ENCODE data around the gene ABCG1.

The ABCG1 gene

GRCh38 chr21:42279341-42279871, 60.5 kb downstream of the ABCG1 start:
- no peak for DNase-seq (ENCODE audit: low spot score)
- in situ Hi-C loops (cut with MboI; ENCODE audit: low sequenced_read_pairs, unreplicated experiment) = no loop called here
- TF ChIP-seq CTCF (IDR thresholded peaks at IDR 0.05; ENCODE audit: borderline replicate concordance, control extremely low read depth, extremely low read depth, insufficient read depth, missing control alignments) = no peak

- DNase-seq (ENCODE audit: low spot score) = no peak
- in situ Hi-C loops (cut with MboI; ENCODE audit: low sequenced_read_pairs, unreplicated experiment) = no loop called here
These were observed 60.9 kb downstream of the ABCG1 start for GRCh38 chr21:42279888-42280287.

GRCh38 chr21:42280356-42281180, 61.6 kb downstream of the ABCG1 start:
- no peak for DNase-seq (ENCODE audit: low spot score)
- TF ChIP-seq CTCF (IDR thresholded peaks at IDR 0.05; ENCODE audit: borderline replicate concordance, control extremely low read depth, extremely low read depth, insufficient read depth, missing control alignments) = no peak
- in situ Hi-C loops (cut with MboI; ENCODE audit: low sequenced_read_pairs, unreplicated experiment) = no loop called here

More at GRCh38 chr21:42279888-42280287, 60.9 kb downstream of the ABCG1 start:
- TF ChIP-seq CTCF (IDR thresholded peaks at IDR 0.05; ENCODE audit: borderline replicate concordance, control extremely low read depth, extremely low read depth, insufficient read depth, missing control alignments) = no peak

GRCh38 chr21:42281181-42281680, 62.3 kb downstream of the ABCG1 start:
- TF ChIP-seq CTCF (IDR thresholded peaks at IDR 0.05; ENCODE audit: borderline replicate concordance, control extremely low read depth, extremely low read depth, insufficient read depth, missing control alignments) = no peak
- in situ Hi-C loops (cut with MboI; ENCODE audit: low sequenced_read_pairs, unreplicated experiment) = no loop called here

GRCh38 chr21:42282021-42282420, 63.1 kb downstream of the ABCG1 start:
- in situ Hi-C loops (cut with MboI; ENCODE audit: low sequenced_read_pairs, unreplicated experiment) = no loop called here
- no peak for DNase-seq (ENCODE audit: low spot score)
- TF ChIP-seq CTCF (IDR thresholded peaks at IDR 0.05; ENCODE audit: borderline replicate concordance, control extremely low read depth, extremely low read depth, insufficient read depth, missing control alignments) = no peak

More at GRCh38 chr21:42281181-42281680, 62.3 kb downstream of the ABCG1 start:
- DNase-seq (ENCODE audit: low spot score) = no peak

- TF ChIP-seq CTCF (IDR thresholded peaks at IDR 0.05; ENCODE audit: borderline replicate concordance, control extremely low read depth, extremely low read depth, insufficient read depth, missing control alignments) = no peak
These were observed 63.8 kb downstream of the ABCG1 start for GRCh38 chr21:42282715-42283114.

More at GRCh38 chr21:42282715-42283114, 63.8 kb downstream of the ABCG1 start:
- DNase-seq (ENCODE audit: low spot score) = no peak
- in situ Hi-C loops (cut with MboI; ENCODE audit: low sequenced_read_pairs, unreplicated experiment) = no loop called here

All from GM13976 (cell line).